ENCODE data around the gene MAP6.

- TF ChIP-seq, protein P1, sequence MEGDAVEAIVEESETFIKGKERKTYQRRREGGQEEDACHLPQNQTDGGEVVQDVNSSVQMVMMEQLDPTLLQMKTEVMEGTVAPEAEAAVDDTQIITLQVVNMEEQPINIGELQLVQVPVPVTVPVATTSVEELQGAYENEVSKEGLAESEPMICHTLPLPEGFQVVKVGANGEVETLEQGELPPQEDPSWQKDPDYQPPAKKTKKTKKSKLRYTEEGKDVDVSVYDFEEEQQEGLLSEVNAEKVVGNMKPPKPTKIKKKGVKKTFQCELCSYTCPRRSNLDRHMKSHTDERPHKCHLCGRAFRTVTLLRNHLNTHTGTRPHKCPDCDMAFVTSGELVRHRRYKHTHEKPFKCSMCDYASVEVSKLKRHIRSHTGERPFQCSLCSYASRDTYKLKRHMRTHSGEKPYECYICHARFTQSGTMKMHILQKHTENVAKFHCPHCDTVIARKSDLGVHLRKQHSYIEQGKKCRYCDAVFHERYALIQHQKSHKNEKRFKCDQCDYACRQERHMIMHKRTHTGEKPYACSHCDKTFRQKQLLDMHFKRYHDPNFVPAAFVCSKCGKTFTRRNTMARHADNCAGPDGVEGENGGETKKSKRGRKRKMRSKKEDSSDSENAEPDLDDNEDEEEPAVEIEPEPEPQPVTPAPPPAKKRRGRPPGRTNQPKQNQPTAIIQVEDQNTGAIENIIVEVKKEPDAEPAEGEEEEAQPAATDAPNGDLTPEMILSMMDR (optimal IDR thresholded peaks at IDR 0.05 in 1 of 3, IDR thresholded peaks at IDR 0.05 in 1 of 3, conservative IDR thresholded peaks at IDR 0.05 in 1 of 3; ENCODE audit: extremely low read depth in 1 of 3, insufficient read depth in 2 of 3, low read length in 3 of 3), result no peak
- no peak for TF ChIP-seq EZH2 (IDR thresholded peaks at IDR 0.05; ENCODE audit: low read length)
Measured at GRCh38 chr11:75714211-75714610, 45.4 kb upstream of the MAP6 start.

All from keratinocyte (primary cell).